Stimulated activated memory B cell treated with anti-CD40 and anti-IgM and Interleukin-4, amounts not matched to agents 10 μg/mL and 1 μg/mL and 100 μg/mL, for 72 hours (primary cell): ENCODE results near the gene TMC6.
"Not testable (repeated sequence)": the region's sequence is repeated elsewhere in the genome, so short reads cannot be mapped to it uniquely, and the experiment has no call there.

Experiments used
- ATAC-seq: fragments of 150-1000 bp; cut with Tn5 transposase; 2 replicates; pipeline ENCODE4 v1.10.0; 2021
- H3K27ac Mint-ChIP-seq: one replicate; pipeline ENCODE4 v1.8.0; 2022; ENCODE audit warnings: mild to moderate bottlenecking, mixed read lengths
- H3K27me3 Mint-ChIP-seq: one replicate; pipeline ENCODE4 v1.8.0; 2022; ENCODE audit warnings: mixed read lengths
- H3K36me3 Mint-ChIP-seq: one replicate; pipeline ENCODE4 v1.8.0; 2022; ENCODE audit warnings: mixed read lengths
- H3K4me1 Mint-ChIP-seq: one replicate; pipeline ENCODE4 v1.8.0; 2022; ENCODE audit warnings: mixed read lengths
- H3K4me3 Mint-ChIP-seq: one replicate; pipeline ENCODE4 v1.8.0; 2022; ENCODE audit warnings: mild to moderate bottlenecking, moderate library complexity, mixed read lengths
- H3K9me3 Mint-ChIP-seq: one replicate; pipeline ENCODE4 v1.8.0; 2022; ENCODE audit warnings: mixed read lengths

Gene TMC6

DNA sequence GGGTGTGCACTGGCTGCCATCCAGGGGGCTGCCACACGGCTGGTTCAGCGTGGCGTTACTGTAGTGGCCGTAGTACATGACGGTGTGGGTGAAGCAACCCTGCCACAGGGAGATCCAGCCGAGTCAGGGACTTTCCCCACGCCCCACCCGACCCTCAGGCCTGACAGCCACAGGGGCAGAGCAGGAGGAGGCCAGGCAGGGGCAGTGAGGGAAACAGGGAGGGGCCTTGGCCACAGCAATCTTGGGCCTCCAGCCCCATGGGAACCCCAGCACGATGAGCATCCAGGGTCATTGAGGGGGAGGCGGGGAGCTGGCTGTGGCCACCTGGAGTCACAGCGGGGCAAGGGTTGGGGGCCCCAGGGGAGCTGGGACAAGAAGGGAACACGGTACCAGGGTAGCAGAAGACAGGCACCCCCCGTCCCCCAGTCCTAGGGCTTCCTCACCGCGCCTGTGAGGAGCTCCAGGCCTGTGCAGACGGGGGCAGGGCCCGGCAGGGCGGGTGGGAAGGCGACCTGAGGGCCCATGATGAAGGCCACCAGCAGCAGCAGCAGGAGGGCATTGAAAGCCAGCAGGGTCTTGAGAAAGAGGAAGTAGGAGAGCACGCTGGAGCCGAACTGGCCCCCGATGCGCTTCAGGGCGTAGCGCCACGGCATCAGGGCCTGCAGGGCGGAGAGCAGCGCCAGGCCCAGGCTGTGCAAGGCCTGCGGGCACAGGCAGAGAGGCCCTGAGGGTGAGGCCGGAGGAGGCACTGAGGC is 4.3 kb downstream of the TMC6 start:
- no peaks in the 10 kb centered on the region for H3K9me3 Mint-ChIP-seq
- peak; percentile 72 for ATAC-seq
- H3K4me3 Mint-ChIP-seq: peak overlapping the region; percentile 68
- H3K27ac Mint-ChIP-seq: peak overlapping the region; percentile 93
- H3K27me3 Mint-ChIP-seq: no peaks in the 10 kb centered on the region
- peaks cover 80% of the 10 kb centered on the region for H3K4me1 Mint-ChIP-seq
- peaks cover 67% of the 10 kb centered on the region for H3K36me3 Mint-ChIP-seq

DNA sequence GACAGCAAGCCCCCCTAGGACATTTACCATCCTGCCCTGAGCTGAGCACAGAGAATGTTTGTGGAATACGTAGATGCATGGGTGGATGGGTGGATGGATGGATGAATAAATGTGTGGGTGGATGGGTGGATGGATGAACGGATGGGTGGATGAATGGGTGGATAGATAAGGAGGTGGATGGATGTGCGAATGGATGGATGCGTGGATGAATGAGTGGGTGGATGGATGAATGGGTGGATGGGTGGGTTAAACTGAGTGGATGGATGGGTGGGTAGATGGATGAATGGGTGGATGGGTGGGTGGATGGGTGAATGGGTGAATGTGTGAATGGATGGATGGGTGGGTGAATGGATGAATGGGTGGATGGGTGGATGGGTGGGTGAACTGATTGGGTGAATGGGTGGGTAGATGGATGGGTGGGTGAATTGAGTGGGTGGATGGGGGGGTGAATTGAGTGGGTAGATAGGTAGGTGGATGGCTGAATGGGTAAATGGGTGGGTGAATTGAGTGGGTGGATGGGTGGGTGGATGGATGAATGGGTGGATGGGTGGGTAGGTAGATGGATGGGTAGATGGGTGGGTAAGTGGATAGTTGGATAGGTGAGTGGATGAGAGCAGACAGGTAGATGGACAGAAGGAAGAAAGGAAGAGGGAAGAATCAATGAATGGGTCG is 5.2 kb downstream of the TMC6 start:
- peaks cover 69% of the 10 kb centered on the region for H3K36me3 Mint-ChIP-seq
- peaks cover 74% of the 10 kb centered on the region for H3K4me1 Mint-ChIP-seq
- peak overlapping the region; percentile 68 for H3K4me3 Mint-ChIP-seq
- no peaks in the 10 kb centered on the region for H3K27me3 Mint-ChIP-seq
- no peaks in the 10 kb centered on the region for H3K9me3 Mint-ChIP-seq
- H3K27ac Mint-ChIP-seq: peak overlapping the region; percentile 93
- no peak for ATAC-seq

DNA sequence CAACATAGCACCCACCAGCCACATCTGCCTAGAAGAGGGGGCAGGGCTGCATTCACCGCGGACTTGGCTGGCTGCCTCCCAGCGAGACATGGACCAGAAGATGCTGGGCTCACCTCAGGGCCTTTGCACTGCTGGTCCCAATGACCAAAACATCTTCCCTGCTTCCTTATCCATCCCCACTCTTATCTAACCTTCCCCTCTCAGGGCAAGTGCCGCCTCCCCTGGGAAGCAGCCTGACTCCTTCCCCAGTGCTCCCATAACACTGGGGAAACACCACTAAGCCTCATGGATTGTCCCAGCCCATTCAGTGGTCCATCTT is 5.7 kb downstream of the TMC6 start:
- peaks cover 72% of the 10 kb centered on the region for H3K36me3 Mint-ChIP-seq
- H3K4me1 Mint-ChIP-seq: peaks cover 77% of the 10 kb centered on the region
- no peaks in the 10 kb centered on the region for H3K27me3 Mint-ChIP-seq
- no peak for ATAC-seq
- H3K4me3 Mint-ChIP-seq: peak overlapping the region; percentile 68
- H3K9me3 Mint-ChIP-seq: no peaks in the 10 kb centered on the region
- peak overlapping the region; percentile 93 for H3K27ac Mint-ChIP-seq

DNA sequence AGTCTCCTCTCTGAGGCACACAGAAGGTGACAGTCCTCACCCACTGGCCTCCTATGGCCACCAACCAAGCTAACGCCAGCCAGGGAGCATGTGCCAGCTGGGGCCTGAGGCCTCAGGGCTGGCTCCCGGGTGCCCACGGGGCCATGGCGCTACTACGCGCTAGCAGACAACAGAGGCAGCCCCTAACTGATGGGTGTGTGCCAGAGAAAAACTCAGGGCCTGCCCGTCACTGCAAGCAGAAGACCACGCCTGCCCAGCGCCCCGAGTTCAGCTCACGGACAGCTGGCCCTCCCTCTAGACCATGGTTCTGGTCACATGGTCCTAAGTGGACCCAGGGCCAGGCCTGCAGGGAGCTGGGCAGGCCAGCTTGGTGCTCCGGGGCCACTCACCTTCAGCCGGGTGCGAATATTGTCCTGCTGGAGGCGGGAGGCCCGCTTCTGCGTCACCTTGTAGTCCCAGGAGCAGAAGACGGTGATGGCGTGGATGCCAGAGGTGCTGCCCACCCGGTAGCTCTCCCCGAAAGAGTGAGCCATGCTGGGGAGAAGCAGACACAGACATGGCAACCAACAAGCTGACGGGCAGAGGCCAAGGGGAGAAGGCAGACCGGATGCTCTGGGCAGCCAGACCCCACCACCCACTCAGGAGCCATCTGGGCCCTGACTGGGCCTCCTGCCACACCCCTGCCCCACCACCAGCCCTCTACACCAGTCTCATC is 6.2 kb downstream of the TMC6 start:
- Mint-ChIP-seq H3K27me3 (no peaks in the 10 kb centered on the region), H3K4me3 (peak overlapping the region; percentile 68), H3K27ac (peak overlapping the region; percentile 93), H3K9me3 (no peaks in the 10 kb centered on the region), H3K4me1 (peaks cover 78% of the 10 kb centered on the region), H3K36me3 (peaks cover 72% of the 10 kb centered on the region)
- no peak for ATAC-seq

- no peaks in the 10 kb centered on the region for H3K27me3 Mint-ChIP-seq
- no peaks in the 10 kb centered on the region for H3K9me3 Mint-ChIP-seq
- H3K4me1 Mint-ChIP-seq: peaks cover 78% of the 10 kb centered on the region
- H3K27ac Mint-ChIP-seq: peak overlapping the region; percentile 93
- no peak for ATAC-seq
- peaks cover 73% of the 10 kb centered on the region for H3K36me3 Mint-ChIP-seq
- peak overlapping the region; percentile 68 for H3K4me3 Mint-ChIP-seq
These were observed 6.7 kb downstream of the TMC6 start for GRCh38 chr17:78121801-78122215.

- peak; percentile 1 for ATAC-seq
- peaks cover 71% of the 10 kb centered on the region for H3K36me3 Mint-ChIP-seq
- peak overlapping the region; percentile 68 for H3K4me3 Mint-ChIP-seq
- no peaks in the 10 kb centered on the region for H3K27me3 Mint-ChIP-seq
- H3K27ac Mint-ChIP-seq: peak overlapping the region; percentile 93
- H3K9me3 Mint-ChIP-seq: no peaks in the 10 kb centered on the region
- peaks cover 74% of the 10 kb centered on the region for H3K4me1 Mint-ChIP-seq
These were observed 7.4 kb downstream of the TMC6 start for GRCh38 chr17:78120971-78121800.

DNA sequence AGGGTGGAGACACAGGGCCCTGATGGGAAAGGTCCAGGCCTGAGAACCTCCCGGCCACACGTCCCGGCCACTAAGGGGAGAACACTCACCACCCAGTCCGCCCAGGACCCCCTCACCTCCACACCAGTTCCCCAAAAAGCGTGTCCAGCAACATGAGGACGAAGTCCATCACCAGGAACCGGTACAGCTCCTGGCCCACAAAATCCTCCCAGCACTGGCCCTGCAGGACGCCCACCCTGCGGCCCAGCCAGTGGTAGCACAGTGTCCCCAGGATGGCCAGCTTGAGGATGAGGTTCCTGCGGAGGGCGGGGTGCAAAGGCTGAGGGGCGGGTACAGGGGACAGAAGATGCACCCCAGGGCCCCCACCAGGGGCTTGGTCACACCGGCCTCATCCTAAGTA is 8.0 kb downstream of the TMC6 start:
- Mint-ChIP-seq H3K4me1 (peaks cover 67% of the 10 kb centered on the region), H3K4me3 (no peak overlapping the region), H3K27ac (peak overlapping the region; percentile 93), H3K9me3 (no peaks in the 10 kb centered on the region), H3K36me3 (peaks cover 67% of the 10 kb centered on the region), H3K27me3 (no peaks in the 10 kb centered on the region)
- no peak for ATAC-seq

GRCh38 chr17:78118801-78119241 is 9.7 kb downstream of the TMC6 start:
- peaks cover 77% of the 10 kb centered on the region for H3K36me3 Mint-ChIP-seq
- H3K27me3 Mint-ChIP-seq: no peaks in the 10 kb centered on the region
- no peak overlapping the region for H3K4me3 Mint-ChIP-seq
- no peak for ATAC-seq
- H3K9me3 Mint-ChIP-seq: no peaks in the 10 kb centered on the region
- peaks cover 65% of the 10 kb centered on the region for H3K4me1 Mint-ChIP-seq
- H3K27ac Mint-ChIP-seq: no peak overlapping the region

- Mint-ChIP-seq H3K36me3 (peaks cover 73% of the 10 kb centered on the region), H3K4me3 (no peak overlapping the region), H3K9me3 (no peaks in the 10 kb centered on the region), H3K4me1 (peaks cover 65% of the 10 kb centered on the region), H3K27me3 (no peaks in the 10 kb centered on the region), H3K27ac (peak overlapping the region; percentile 70)
- ATAC-seq: no peak
These were observed 11.3 kb downstream of the TMC6 start for GRCh38 chr17:78117027-78117981.

DNA sequence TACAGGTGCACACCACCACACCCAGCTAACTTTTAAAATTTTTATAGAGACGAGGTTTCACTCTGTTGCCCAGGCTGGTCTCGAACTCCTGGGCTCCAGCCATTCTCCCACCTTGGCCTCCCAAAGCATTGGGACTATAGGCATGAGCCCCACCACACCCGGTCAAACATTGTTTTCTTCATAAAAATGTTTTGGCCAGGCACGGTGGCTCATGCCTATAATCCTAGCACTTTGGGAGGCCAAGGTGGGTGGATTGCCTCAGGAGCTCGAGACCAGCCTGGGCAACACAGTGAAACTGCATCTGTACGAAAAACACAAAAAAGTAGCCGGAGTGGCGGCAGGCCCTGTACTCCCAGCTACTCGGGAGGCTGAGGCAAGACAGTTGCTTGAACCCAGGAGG is 12.1 kb downstream of the TMC6 start:
- H3K4me3 Mint-ChIP-seq: no peak overlapping the region
- peaks cover 58% of the 10 kb centered on the region for H3K4me1 Mint-ChIP-seq
- no peaks in the 10 kb centered on the region for H3K27me3 Mint-ChIP-seq
- peaks cover 66% of the 10 kb centered on the region for H3K36me3 Mint-ChIP-seq
- no peak overlapping the region for H3K27ac Mint-ChIP-seq
- ATAC-seq: no peak
- no peaks in the 10 kb centered on the region for H3K9me3 Mint-ChIP-seq

DNA sequence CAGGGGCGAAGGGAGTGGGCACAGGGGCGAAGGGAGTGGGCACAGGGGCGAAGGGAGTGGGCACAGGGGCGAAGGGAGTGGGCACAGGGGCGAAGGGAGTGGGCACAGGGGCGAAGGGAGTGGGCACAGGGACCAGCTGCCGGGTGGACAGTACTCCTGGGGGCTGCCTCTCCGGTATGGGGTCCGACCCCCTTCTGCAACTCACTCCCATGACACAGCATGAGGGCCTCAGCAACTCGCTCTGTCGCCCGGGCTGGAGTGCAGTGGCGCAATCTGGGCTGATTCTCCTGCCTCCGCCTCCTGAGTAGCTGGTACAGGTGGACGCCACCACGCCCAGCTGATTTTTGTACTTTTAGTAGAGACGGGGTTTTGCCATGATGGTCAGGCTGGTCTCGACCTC is 12.8 kb downstream of the TMC6 start:
- Mint-ChIP-seq H3K4me1 (peaks cover 56% of the 10 kb centered on the region), H3K36me3 (peaks cover 64% of the 10 kb centered on the region)
- not testable (repeated sequence) for H3K27ac Mint-ChIP-seq, H3K27me3 Mint-ChIP-seq, H3K4me3 Mint-ChIP-seq, ATAC-seq, H3K9me3 Mint-ChIP-seq

GRCh38 chr17:78114831-78115723 is 13.5 kb downstream of the TMC6 start:
- no peak overlapping the region for H3K4me3 Mint-ChIP-seq
- no peaks in the 10 kb centered on the region for H3K9me3 Mint-ChIP-seq
- peaks cover 54% of the 10 kb centered on the region for H3K4me1 Mint-ChIP-seq
- peak overlapping the region; percentile 75 for H3K27ac Mint-ChIP-seq
- ATAC-seq: no peak
- H3K27me3 Mint-ChIP-seq: no peaks in the 10 kb centered on the region
- peaks cover 64% of the 10 kb centered on the region for H3K36me3 Mint-ChIP-seq
